K562 (cell line): Measurements from ENCODE around the gene CCL4. TPM values are rescaled to one million over a fixed set of nuclear protein-coding genes. Genes with fewer than 3 reads are reported as not detected.

ENCODE experiments used
- ATAC-seq: fragments of 200-7000 bp; cut with Tn5 transposase; 3 replicates; pipeline ENCODE4 v1.9.1; 2020; ENCODE audit warnings: moderate library complexity
- BruUV-seq: library from RNA; stranded (reverse); fragments of 400-500 nt; replicated peaks from 2 replicates; lab custom pipeline; 2021; lab: Mats Ljungman, UMichigan
- CTCF ChIA-PET: fragments of 300-600 bp; formaldehyde crosslinking; extraction: SDS; loops from one replicate; lab custom pipeline; 2021; ENCODE audit warnings: low intra/inter-chr PET ratio; lab: Yijun Ruan, JAX
- POLR2A ChIA-PET: fragments of 300-600, 350-650 bp; sonication (Branson Sonifier 250); formaldehyde crosslinking; extraction: SDS; loops from one replicate; lab custom pipeline; 2021; ENCODE audit warnings: antibody characterized with exemption, inconsistent platforms; lab: Yijun Ruan, JAX
- DNase-seq, 4 experiments: peaks; one replicate each; pipeline versions ENCODE4 v3.0.0 to v3.0.0-alpha.2; 2011 to 2018; ENCODE audit warnings: low spot score in 3 of 4, mixed read lengths in 3 of 4; ENCODE audit errors: extremely low read depth in 1 of 4
- FAIRE-seq: peaks from 2 replicates; lab custom pipeline; 2011; peaks lifted over from hg19 to GRCh38; lab: Jason Lieb, UNC
- H2AFZ ChIP-seq: 2 replicates; pipeline ENCODE4 v1.6.0; 2011; ENCODE audit warnings: low read depth, low read length, control low read depth, inconsistent platforms
- H3K27ac ChIP-seq: fragments of 200-600 bp; 3 replicates; pipeline ENCODE4 v1.8.0; 2011; ENCODE audit warnings: low read depth, mild to moderate bottlenecking, control low read depth, inconsistent platforms, low read length, moderate library complexity, mixed read lengths; ENCODE audit errors: extremely low read depth
- H3K27me3 ChIP-seq, 2 experiments: fragments of 300-600 bp in 1 of 2; 2 replicates in 1 of 2; 3 replicates in 1 of 2; pipeline versions ENCODE4 v1.6.0 to v1.8.0; 2011; ENCODE audit warnings: inconsistent platforms in 2 of 2, low read length in 2 of 2, mild to moderate bottlenecking in 1 of 2, mixed read lengths in 1 of 2, moderate library complexity in 1 of 2; ENCODE audit not compliant: control insufficient read depth in 2 of 2, insufficient read depth in 2 of 2
- H3K36me3 ChIP-seq: fragments of 300-600 bp; 3 replicates; pipeline ENCODE4 v1.8.0; 2011; ENCODE audit warnings: mild to moderate bottlenecking, low read length, inconsistent platforms; ENCODE audit not compliant: control insufficient read depth, insufficient read depth
- H3K4me1 ChIP-seq, 2 experiments: fragments of 200-600 bp in 1 of 2; replicated peaks in 1 of 2; 2 replicates in 1 of 2; 3 replicates in 1 of 2; pipeline versions ENCODE4 v1.5.1 to v1.8.0; 2011; ENCODE audit warnings: inconsistent platforms in 2 of 2, low read length in 2 of 2, mild to moderate bottlenecking in 1 of 2, mixed read lengths in 1 of 2, moderate library complexity in 1 of 2; ENCODE audit not compliant: control insufficient read depth in 2 of 2, insufficient read depth in 2 of 2
- H3K4me2 ChIP-seq: 2 replicates; pipeline ENCODE4 v1.6.1; 2011; ENCODE audit warnings: low read length, control low read depth, inconsistent platforms, mixed read lengths; ENCODE audit not compliant: insufficient read depth
- H3K4me3 ChIP-seq: fragments of 200-600 bp; sonication (generic), shearing (Covaris generic); 2 replicates; pipeline ENCODE4 v1.5.1; 2016; ENCODE audit warnings: control low read depth, inconsistent platforms
- H3K79me2 ChIP-seq: fragments of 200-600 bp; 3 replicates; pipeline ENCODE4 v1.8.0; 2011; ENCODE audit warnings: low read length, inconsistent platforms; ENCODE audit not compliant: control insufficient read depth, insufficient read depth
- H3K9ac ChIP-seq, 2 experiments: 2 replicates each; pipeline versions ENCODE4 v1.6.0 to v1.6.1; 2011; ENCODE audit warnings: low read depth in 2 of 2, low read length in 2 of 2, control low read depth in 1 of 2, inconsistent platforms in 1 of 2, mild to moderate bottlenecking in 1 of 2, mixed read lengths in 1 of 2; ENCODE audit not compliant: insufficient read depth in 1 of 2
- H3K9me1 ChIP-seq: one replicate; pipeline ENCODE4 v1.6.0; 2011; ENCODE audit warnings: inconsistent platforms, mild to moderate bottlenecking, low read length, moderate library complexity; ENCODE audit not compliant: control insufficient read depth, insufficient read depth
- H3K9me3 ChIP-seq: replicated peaks from 2 replicates; pipeline ENCODE4 v1.5.1; 2011; ENCODE audit warnings: low read depth, low read length, inconsistent platforms; ENCODE audit not compliant: control insufficient read depth, insufficient read depth
- H4K20me1 ChIP-seq: replicated peaks from 2 replicates; pipeline ENCODE4 v1.6.1; 2011; ENCODE audit warnings: low read length, inconsistent platforms, mixed read lengths; ENCODE audit not compliant: control insufficient read depth, insufficient read depth
- EP400 ChIP-seq: fragments of 450-650 bp; IDR thresholded peaks from 2 replicates; pipeline ENCODE4 v1.6.1; 2017; ENCODE audit warnings: antibody characterized with exemption, mild to moderate bottlenecking, moderate library complexity
- MBD2 ChIP-seq: sonication (generic); IDR thresholded peaks from 2 replicates; pipeline ENCODE4 v1.6.1; 2016; ENCODE audit warnings: low read depth, borderline replicate concordance
- PML ChIP-seq: IDR thresholded peaks from 2 replicates; pipeline ENCODE4 v1.6.1; 2012; ENCODE audit warnings: low read length, inconsistent platforms
- SMAD1 ChIP-seq: fragments of 150-350 bp; IDR thresholded peaks from 2 replicates; pipeline ENCODE4 v1.6.1; 2014; ENCODE audit warnings: low read length, low read depth; ENCODE audit not compliant: partially characterized antibody
- WGBS: fragments of 100-300 bp; shearing (Covaris generic); methylation state at CpG from one replicate; pipeline ENCODE4 v1.1.6; 2016; ENCODE audit warnings: low coverage, mixed read lengths; ENCODE audit not compliant: insufficient coverage; ENCODE audit errors: missing lambda C conversion rate; 5-methylcytosine and 5-hydroxymethylcytosine counted together
- in situ Hi-C: fragments of 300-500 bp; cut with MboI; formaldehyde crosslinking; loops from 4 replicates; pipeline ENCODE4 v1.15.0; 2018; ENCODE audit warnings: inconsistent platforms, mixed read lengths
- intact Hi-C: fragments of 100-400 bp; cut with micrococcal nuclease; formaldehyde crosslinking; loops from 2 replicates; pipeline ENCODE4 v1.14.2; 2022
- polyA plus RNA-seq, 8 experiments: library from polyadenylated mRNA; depleted of rRNA in 4 of 8; stranded (reverse) in 5 of 8; unstranded in 3 of 8; fragments of >200 nt; fragmentation: Nextera tagmentation in 2 of 8; fragmentation: Illumina TruSeq in 1 of 8; extraction: Ambion mirVana in 2 of 8; extraction: Trizol in 1 of 8; gene quantifications; 2 replicates each; pipeline versions ENCODE4 v1.2.1 to v1.2.3, GENCODE V29; 2011 to 2014; ENCODE audit warnings: inconsistent platforms in 1 of 8, missing spikeins in 1 of 8
- total RNA-seq, 7 experiments: library from RNA; depleted of rRNA in 6 of 7; stranded (reverse); fragments of >200 nt in 6 of 7; fragmentation: Illumina TruSeq in 2 of 7; extraction: Trizol in 2 of 7; gene quantifications; 2 replicates each; pipeline versions ENCODE4 v1.2.1 to v1.2.3, GENCODE V29; 2011 to 2021; ENCODE audit warnings: low replicate concordance in 1 of 7
- TF ChIP-seq, protein P1 (sequence below): sonication (generic); formaldehyde crosslinking; IDR thresholded peaks from 2 replicates; pipeline ENCODE4 v1.8.0; 2022; ENCODE audit warnings: mild to moderate bottlenecking, low read depth, missing genetic modification reagents
- TF ChIP-seq, protein P2 (sequence below): fragments of 450-650 bp; IDR thresholded peaks from 2 replicates; pipeline ENCODE4 v1.6.1; 2017; ENCODE audit warnings: antibody characterized with exemption, mild to moderate bottlenecking

The CCL4 gene
- total and polyA plus RNA-seq, 9 of the 15 experiments (the other 6 are each of a cell fraction or from before 2014, with no cell fraction given) = 0.91 TPM; not detected in 8

DNA sequence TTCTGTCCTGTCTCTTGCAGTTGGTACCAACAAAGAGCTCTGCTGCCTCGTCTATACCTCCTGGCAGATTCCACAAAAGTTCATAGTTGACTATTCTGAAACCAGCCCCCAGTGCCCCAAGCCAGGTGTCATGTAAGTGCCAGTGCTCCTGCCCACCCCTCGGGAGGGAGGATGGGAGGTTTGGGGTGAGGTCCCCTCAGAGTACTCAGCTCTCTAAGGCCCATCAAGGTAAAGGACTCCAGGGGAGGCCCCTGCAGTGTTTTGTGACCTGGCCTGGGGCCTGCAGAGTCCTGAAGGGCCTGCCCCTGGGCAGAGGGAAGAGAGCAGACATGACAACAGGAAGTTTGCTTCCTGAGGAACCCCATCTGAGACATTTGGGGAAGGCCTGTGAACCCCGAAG lies 33.2 kb upstream of the CCL4 start:
- FAIRE-seq = no peak
- POLR2A ChIA-PET = no interaction called here
- intact Hi-C loops = loop anchor here (5.0 to 10.0 kb wide), 2 partner anchors 103 to 226 kb away; no protein-coding TSS in a partner anchor

More for the DNA sequence above, 33.2 kb upstream of the CCL4 start:
- no peaks in the 10 kb centered on the region for H4K20me1 ChIP-seq
- DNase-seq (no peak), ATAC-seq (no peak)
- H3K79me2 ChIP-seq = no peaks in the 10 kb centered on the region
- CTCF ChIA-PET = no interaction called here
- no peak overlapping the region for H3K27ac ChIP-seq
- no peaks in the 10 kb centered on the region for H3K9me3 ChIP-seq
- TF ChIP-seq MBD2 (no peak), PML (no peak), EP400 (no peak), SMAD1 (no peak)
- TF ChIP-seq, protein P1, sequence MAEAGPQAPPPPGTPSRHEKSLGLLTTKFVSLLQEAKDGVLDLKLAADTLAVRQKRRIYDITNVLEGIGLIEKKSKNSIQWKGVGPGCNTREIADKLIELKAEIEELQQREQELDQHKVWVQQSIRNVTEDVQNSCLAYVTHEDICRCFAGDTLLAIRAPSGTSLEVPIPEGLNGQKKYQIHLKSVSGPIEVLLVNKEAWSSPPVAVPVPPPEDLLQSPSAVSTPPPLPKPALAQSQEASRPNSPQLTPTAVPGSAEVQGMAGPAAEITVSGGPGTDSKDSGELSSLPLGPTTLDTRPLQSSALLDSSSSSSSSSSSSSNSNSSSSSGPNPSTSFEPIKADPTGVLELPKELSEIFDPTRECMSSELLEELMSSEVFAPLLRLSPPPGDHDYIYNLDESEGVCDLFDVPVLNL (CRISPR knock-in tag) = no peak
- TF ChIP-seq, protein P2, sequence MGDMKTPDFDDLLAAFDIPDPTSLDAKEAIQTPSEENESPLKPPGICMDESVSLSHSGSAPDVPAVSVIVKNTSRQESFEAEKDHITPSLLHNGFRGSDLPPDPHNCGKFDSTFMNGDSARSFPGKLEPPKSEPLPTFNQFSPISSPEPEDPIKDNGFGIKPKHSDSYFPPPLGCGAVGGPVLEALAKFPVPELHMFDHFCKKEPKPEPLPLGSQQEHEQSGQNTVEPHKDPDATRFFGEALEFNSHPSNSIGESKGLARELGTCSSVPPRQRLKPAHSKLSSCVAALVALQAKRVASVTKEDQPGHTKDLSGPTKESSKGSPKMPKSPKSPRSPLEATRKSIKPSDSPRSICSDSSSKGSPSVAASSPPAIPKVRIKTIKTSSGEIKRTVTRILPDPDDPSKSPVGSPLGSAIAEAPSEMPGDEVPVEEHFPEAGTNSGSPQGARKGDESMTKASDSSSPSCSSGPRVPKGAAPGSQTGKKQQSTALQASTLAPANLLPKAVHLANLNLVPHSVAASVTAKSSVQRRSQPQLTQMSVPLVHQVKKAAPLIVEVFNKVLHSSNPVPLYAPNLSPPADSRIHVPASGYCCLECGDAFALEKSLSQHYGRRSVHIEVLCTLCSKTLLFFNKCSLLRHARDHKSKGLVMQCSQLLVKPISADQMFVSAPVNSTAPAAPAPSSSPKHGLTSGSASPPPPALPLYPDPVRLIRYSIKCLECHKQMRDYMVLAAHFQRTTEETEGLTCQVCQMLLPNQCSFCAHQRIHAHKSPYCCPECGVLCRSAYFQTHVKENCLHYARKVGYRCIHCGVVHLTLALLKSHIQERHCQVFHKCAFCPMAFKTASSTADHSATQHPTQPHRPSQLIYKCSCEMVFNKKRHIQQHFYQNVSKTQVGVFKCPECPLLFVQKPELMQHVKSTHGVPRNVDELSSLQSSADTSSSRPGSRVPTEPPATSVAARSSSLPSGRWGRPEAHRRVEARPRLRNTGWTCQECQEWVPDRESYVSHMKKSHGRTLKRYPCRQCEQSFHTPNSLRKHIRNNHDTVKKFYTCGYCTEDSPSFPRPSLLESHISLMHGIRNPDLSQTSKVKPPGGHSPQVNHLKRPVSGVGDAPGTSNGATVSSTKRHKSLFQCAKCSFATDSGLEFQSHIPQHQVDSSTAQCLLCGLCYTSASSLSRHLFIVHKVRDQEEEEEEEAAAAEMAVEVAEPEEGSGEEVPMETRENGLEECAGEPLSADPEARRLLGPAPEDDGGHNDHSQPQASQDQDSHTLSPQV = no peak
- no TSS peak for BruUV-seq
- no peak overlapping the region for H3K4me2 ChIP-seq
- H2AFZ ChIP-seq = no peak overlapping the region
- peaks cover 2 to 9% of the 10 kb centered on the region in 2 experiments; a peak in 4 of 5 replicates for H3K27me3 ChIP-seq
- no peaks in the 10 kb centered on the region; a peak in 1 of 5 replicates for H3K4me1 ChIP-seq
- no peak overlapping the region for H3K9ac ChIP-seq
- no peaks in the 10 kb centered on the region for H3K36me3 ChIP-seq
- 0% methylated on average over 3 of the region's 3 CpGs for WGBS
- H3K4me3 ChIP-seq = no peak overlapping the region
- H3K9me1 ChIP-seq = no peaks in the 10 kb centered on the region
- in situ Hi-C loops = no loop called here
